A549 (cell line): ENCODE results near the gene EXOSC1. TPM values are rescaled to one million over a fixed set of nuclear protein-coding genes. Genes with fewer than 3 reads are reported as not detected.

Experiments used
- ATAC-seq, 2 experiments: fragments of 200-7000 bp in 1 of 2; fragments of >200 bp in 1 of 2; cut with Nextera tagmentation in 1 of 2; cut with Tn5 transposase in 1 of 2; 3 replicates each; pipeline versions ENCODE4 v1.8.0 to v1.9.1; 2018 to 2020; ENCODE audit warnings: mild to moderate bottlenecking in 1 of 2, moderate library complexity in 1 of 2
- CTCF ChIA-PET: fragments of 300-600 bp; sonication (Branson Sonifier 250); formaldehyde crosslinking; extraction: SDS; loops from one replicate; lab custom pipeline; 2021; ENCODE audit warnings: antibody characterized with exemption, inconsistent platforms; lab: Yijun Ruan, JAX
- POLR2A ChIA-PET: fragments of 350-600 bp; formaldehyde crosslinking; extraction: SDS; loops from one replicate; lab custom pipeline; 2021; ENCODE audit warnings: antibody characterized with exemption, inconsistent platforms; lab: Yijun Ruan, JAX
- DNase-seq, 2 experiments: peaks; one replicate each; pipeline versions ENCODE4 v3.0.0 to v3.0.0-alpha.2; 2011 to 2016; ENCODE audit warnings: low read depth in 1 of 2, low spot score in 1 of 2
- FAIRE-seq: peaks from 2 replicates; lab custom pipeline; 2011; peaks lifted over from hg19 to GRCh38; lab: Jason Lieb, UNC
- H3K27ac ChIP-seq, 2 experiments: fragments of >200 bp; sonication (Bioruptor Twin); formaldehyde crosslinking; 3 replicates each; pipeline ENCODE4 v1.5.1; 2016 to 2017
- H3K4me1 ChIP-seq: fragments of >200 bp; sonication (Bioruptor Twin); formaldehyde crosslinking; 3 replicates; pipeline ENCODE4 v1.6.1; 2016
- H3K4me2 ChIP-seq: fragments of >200 bp; sonication (Bioruptor Twin); formaldehyde crosslinking; 3 replicates; pipeline ENCODE4 v1.6.1; 2016
- H3K4me3 ChIP-seq: fragments of >200 bp; sonication (Bioruptor Twin); formaldehyde crosslinking; 3 replicates; pipeline ENCODE4 v1.5.1; 2016
- H3K9me3 ChIP-seq: fragments of >200 bp; sonication (Bioruptor Twin); formaldehyde crosslinking; 3 replicates; pipeline ENCODE4 v1.6.1; 2016
- CBX2 ChIP-seq: fragments of 200-600 bp; sonication (generic); IDR thresholded peaks from 2 replicates; pipeline ENCODE4 v1.6.1; 2016; ENCODE audit warnings: low read depth, mild to moderate bottlenecking, borderline replicate concordance
- CHD2 ChIP-seq: fragments of 150-350 bp; IDR thresholded peaks from 2 replicates; pipeline ENCODE4 v1.6.1; 2014; ENCODE audit warnings: low read length; ENCODE audit not compliant: partially characterized antibody
- EHF ChIP-seq: fragments of 250-450 bp; sonication (Bioruptor Pico); IDR thresholded peaks from 2 replicates; pipeline ENCODE4 v1.5.0; 2020; ENCODE audit warnings: mild to moderate bottlenecking
- FOSB ChIP-seq: fragments of 250-450 bp; sonication (Bioruptor Pico); IDR thresholded peaks from 2 replicates; pipeline ENCODE4 v1.5.0; 2020; ENCODE audit warnings: mild to moderate bottlenecking, moderate library complexity
- FOSL2 ChIP-seq, 2 experiments: fragments of 450-650 bp in 1 of 2; fragments of >200 bp in 1 of 2; sonication (Bioruptor Twin) in 1 of 2; formaldehyde crosslinking; IDR thresholded peaks; 2 replicates each; pipeline versions ENCODE4 v1.5.0 to v1.6.1; 2016 to 2020; ENCODE audit warnings: mild to moderate bottlenecking in 1 of 2, moderate library complexity in 1 of 2
- GATA3 ChIP-seq: IDR thresholded peaks from 2 replicates; pipeline ENCODE4 v1.6.1; 2012; ENCODE audit warnings: borderline replicate concordance
- HDAC2 ChIP-seq: fragments of 200-600 bp; sonication (generic); IDR thresholded peaks from 2 replicates; pipeline ENCODE4 v1.6.1; 2016
- HOXB13 ChIP-seq: fragments of 250-450 bp; sonication (Bioruptor Pico); IDR thresholded peaks from 2 replicates; pipeline ENCODE4 v1.5.0; 2020; ENCODE audit warnings: low read depth, mild to moderate bottlenecking, moderate library complexity
- JUN ChIP-seq, 2 experiments: fragments of >200 bp; sonication (Bioruptor Twin); formaldehyde crosslinking; IDR thresholded peaks; 2 replicates in 1 of 2; 3 replicates in 1 of 2; pipeline ENCODE4 v1.6.1; 2016 to 2017
- JUNB ChIP-seq: fragments of >200 bp; sonication (Bioruptor Twin); formaldehyde crosslinking; IDR thresholded peaks from 2 replicates; pipeline ENCODE4 v1.6.1; 2016
- MAFK ChIP-seq: fragments of 450-650 bp; IDR thresholded peaks from 2 replicates; pipeline ENCODE4 v1.6.1; 2014; ENCODE audit not compliant: partially characterized antibody
- MAZ ChIP-seq: fragments of 150-350 bp; IDR thresholded peaks from 2 replicates; pipeline ENCODE4 v1.6.1; 2014; ENCODE audit warnings: antibody characterized with exemption, low read depth, low read length, borderline replicate concordance
- NFE2L2 ChIP-seq: fragments of 150-350 bp; conservative IDR thresholded peaks from 2 replicates; pipeline ENCODE4 v1.6.1; 2014; ENCODE audit warnings: low read length
- NPAS2 ChIP-seq: fragments of 250-450 bp; sonication (Bioruptor Pico); IDR thresholded peaks from 2 replicates; pipeline ENCODE4 v1.8.0; 2022; ENCODE audit warnings: mild to moderate bottlenecking, moderate library complexity, borderline replicate concordance
- PHF8 ChIP-seq: fragments of 200-600 bp; sonication (generic); IDR thresholded peaks from 2 replicates; pipeline ENCODE4 v1.6.1; 2016; ENCODE audit warnings: low read depth, mild to moderate bottlenecking, antibody characterized with exemption, moderate library complexity, borderline replicate concordance
- POLR2A ChIP-seq: IDR thresholded peaks from 2 replicates; pipeline ENCODE4 v1.6.1; 2012; ENCODE audit warnings: mild to moderate bottlenecking, low read length
- POLR2AphosphoS2 ChIP-seq: conservative IDR thresholded peaks from 2 replicates; pipeline ENCODE4 v1.6.1; 2012; ENCODE audit warnings: low read length, improper control_type of control experiment, inconsistent platforms
- RAD21 ChIP-seq, 2 experiments: fragments of >200 bp in 1 of 2; sonication (Bioruptor Twin) in 1 of 2; formaldehyde crosslinking in 1 of 2; IDR thresholded peaks in 1 of 2; conservative IDR thresholded peaks in 1 of 2; 2 replicates in 1 of 2; 3 replicates in 1 of 2; pipeline ENCODE4 v1.6.1; 2012 to 2018; ENCODE audit warnings: inconsistent platforms in 1 of 2
- RARB ChIP-seq: fragments of 250-450 bp; sonication (Bioruptor Pico); IDR thresholded peaks from 2 replicates; pipeline ENCODE4 v1.8.0; 2021; ENCODE audit warnings: mild to moderate bottlenecking, moderate library complexity
- WGBS: methylation state at CpG from one replicate; pipeline ENCODE4 v1.1.6; 2017; ENCODE audit errors: missing lambda C conversion rate; 5-methylcytosine and 5-hydroxymethylcytosine counted together
- polyA plus RNA-seq, 4 experiments: library from polyadenylated mRNA; depleted of rRNA in 3 of 4; stranded (reverse); fragments of >200 nt; fragmentation: RNase III in 1 of 4; extraction: RNeasy Plus Mini Kit Qiagen cat#74134 plus additional on column Dnase treatment in 1 of 4; gene quantifications; 2 replicates in 3 of 4; 3 replicates in 1 of 4; pipeline ENCODE4 v1.2.3, GENCODE V29; 2011 to 2017
- TF ChIP-seq, protein P1 (sequence below): IDR thresholded peaks from 2 replicates; pipeline ENCODE4 v1.6.1; 2012
- TF ChIP-seq, protein P2 (sequence below): fragments of >200 bp; sonication (Bioruptor Twin); formaldehyde crosslinking; IDR thresholded peaks from 2 replicates; pipeline ENCODE4 v1.6.1; 2016
- TF ChIP-seq, protein P3 (sequence below): fragments of 200-600 bp; sonication (generic); IDR thresholded peaks from 2 replicates; pipeline ENCODE4 v1.6.1; 2016; ENCODE audit warnings: antibody characterized with exemption, mild to moderate bottlenecking, moderate library complexity
- TF ChIP-seq, protein P4 (sequence below): fragments of >200 bp; sonication (Bioruptor Twin); formaldehyde crosslinking; IDR thresholded peaks from 3 replicates; pipeline ENCODE4 v1.6.1; 2016

The EXOSC1 gene
- polyA plus RNA-seq, 2 of the 4 experiments (the other 2 are of a cell fraction), result 54.8 to 64.0 TPM

DNA sequence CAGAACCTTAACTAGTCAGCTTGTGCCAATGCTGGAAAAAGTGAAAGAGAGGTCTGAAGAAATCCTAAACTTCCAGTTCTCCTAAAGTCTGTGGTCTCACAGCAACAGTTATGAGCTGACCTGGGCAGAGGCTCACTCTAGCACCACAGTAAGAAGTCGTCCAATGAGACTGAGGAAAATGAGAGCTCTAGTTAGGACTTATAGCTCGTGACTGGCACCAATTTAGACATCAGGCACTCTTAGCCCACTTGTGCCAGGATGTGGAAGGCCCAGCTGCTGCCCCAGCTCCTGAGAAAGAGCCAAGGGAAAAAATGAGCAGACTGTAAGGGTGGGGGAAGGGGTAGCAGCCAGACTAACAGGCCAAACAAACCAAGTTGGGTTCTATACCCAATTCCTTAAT, 44.8 kb upstream of the EXOSC1 start:
- H3K27ac ChIP-seq, result no peak overlapping the region
- CTCF ChIA-PET, result interaction anchor here (0.9 to 2.2 kb wide), 5 partner anchors 9 to 84 kb away, joined by 3 to 8 read pairs (median 6); partner anchors contain the start of gene UBTD1
- no peak overlapping the region for H3K4me2 ChIP-seq
- no peaks in the 10 kb centered on the region for H3K9me3 ChIP-seq
- POLR2A ChIA-PET, result no interaction called here
- WGBS, result 89% methylated on average over 2 of the region's 2 CpGs
- ATAC-seq (no peak), FAIRE-seq (no peak), DNase-seq (no peak)
- no peak overlapping the region for H3K4me3 ChIP-seq
- TF ChIP-seq HDAC2 (no peak), NPAS2 (no peak), POLR2A (no peak), EHF (no peak)
- no peaks in the 10 kb centered on the region; the same call in 2 of the 3 replicates for H3K4me1 ChIP-seq

DNA sequence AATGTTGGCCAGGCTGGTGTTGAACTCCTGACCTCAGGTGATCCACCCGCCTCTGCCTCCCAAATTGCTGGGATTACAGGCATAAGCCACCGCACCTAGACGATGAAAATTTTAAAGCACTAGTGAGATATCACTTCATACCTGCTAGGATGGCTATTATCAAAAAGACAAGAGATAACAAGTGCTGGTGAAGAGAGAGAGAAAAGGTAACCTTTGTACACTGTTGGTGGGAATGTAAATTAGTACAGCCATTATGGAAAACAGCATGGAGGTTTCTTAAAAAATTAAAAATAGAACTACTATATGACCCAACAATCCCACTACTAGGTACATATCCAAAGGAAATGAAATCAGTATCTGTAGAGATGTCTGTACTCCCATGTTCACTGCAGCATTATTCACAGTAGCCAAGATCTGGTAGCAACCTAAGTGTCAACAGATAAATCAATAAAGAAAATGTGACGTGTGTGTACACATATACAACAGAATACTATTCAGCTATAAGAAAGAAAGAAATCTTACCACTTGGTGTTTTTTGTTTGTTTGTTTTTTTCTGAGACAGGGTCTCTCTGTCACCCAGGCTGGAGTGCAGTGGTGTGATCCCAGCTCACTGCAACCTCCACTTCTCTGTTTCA, 40.0 kb upstream of the EXOSC1 start:
- FAIRE-seq (no peak), ATAC-seq (no peak), DNase-seq (no peak)
- ChIA-PET CTCF (interaction anchor here (1.3 kb wide), 1 partner anchor 22 kb away, joined by 3 read pairs; no protein-coding TSS in a partner anchor), POLR2A (no interaction called here)
- WGBS, result 95% methylated on average over 4 of the region's 4 CpGs
- Histone ChIP-seq H3K9me3 (no peaks in the 10 kb centered on the region), H3K4me3 (no peak overlapping the region), H3K27ac (no peak overlapping the region), H3K4me1 (peaks cover 8% of the 10 kb centered on the region; the same call in 2 of the 3 replicates), H3K4me2 (no peak overlapping the region)
- no peak for TF ChIP-seq MAZ
- TF ChIP-seq FOSL2 (IDR thresholded peaks at IDR 0.05), result no peak
- TF ChIP-seq FOSL2 (CRISPR knock-in tag; IDR thresholded peaks at IDR 0.05), result no peak
- TF ChIP-seq HOXB13, result no peak
- no peak for TF ChIP-seq CHD2
- no peak for TF ChIP-seq CBX2
- TF ChIP-seq, protein P1, sequence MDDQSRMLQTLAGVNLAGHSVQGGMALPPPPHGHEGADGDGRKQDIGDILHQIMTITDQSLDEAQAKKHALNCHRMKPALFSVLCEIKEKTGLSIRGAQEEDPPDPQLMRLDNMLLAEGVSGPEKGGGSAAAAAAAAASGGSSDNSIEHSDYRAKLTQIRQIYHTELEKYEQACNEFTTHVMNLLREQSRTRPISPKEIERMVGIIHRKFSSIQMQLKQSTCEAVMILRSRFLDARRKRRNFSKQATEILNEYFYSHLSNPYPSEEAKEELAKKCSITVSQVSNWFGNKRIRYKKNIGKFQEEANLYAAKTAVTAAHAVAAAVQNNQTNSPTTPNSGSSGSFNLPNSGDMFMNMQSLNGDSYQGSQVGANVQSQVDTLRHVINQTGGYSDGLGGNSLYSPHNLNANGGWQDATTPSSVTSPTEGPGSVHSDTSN, result no peak
- TF ChIP-seq RAD21 (conservative IDR thresholded peaks at IDR 0.05 in 1 of 2, IDR thresholded peaks at IDR 0.05 in 1 of 2), result no peak
- no peak for TF ChIP-seq GATA3
- TF ChIP-seq, protein P2, sequence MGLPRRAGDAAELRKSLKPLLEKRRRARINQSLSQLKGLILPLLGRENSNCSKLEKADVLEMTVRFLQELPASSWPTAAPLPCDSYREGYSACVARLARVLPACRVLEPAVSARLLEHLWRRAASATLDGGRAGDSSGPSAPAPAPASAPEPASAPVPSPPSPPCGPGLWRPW, result no peak
- TF ChIP-seq JUN (IDR thresholded peaks at IDR 0.05), result no peak
- no peak for TF ChIP-seq PHF8
- TF ChIP-seq POLR2AphosphoS2, result no peak
- TF ChIP-seq, protein P3, sequence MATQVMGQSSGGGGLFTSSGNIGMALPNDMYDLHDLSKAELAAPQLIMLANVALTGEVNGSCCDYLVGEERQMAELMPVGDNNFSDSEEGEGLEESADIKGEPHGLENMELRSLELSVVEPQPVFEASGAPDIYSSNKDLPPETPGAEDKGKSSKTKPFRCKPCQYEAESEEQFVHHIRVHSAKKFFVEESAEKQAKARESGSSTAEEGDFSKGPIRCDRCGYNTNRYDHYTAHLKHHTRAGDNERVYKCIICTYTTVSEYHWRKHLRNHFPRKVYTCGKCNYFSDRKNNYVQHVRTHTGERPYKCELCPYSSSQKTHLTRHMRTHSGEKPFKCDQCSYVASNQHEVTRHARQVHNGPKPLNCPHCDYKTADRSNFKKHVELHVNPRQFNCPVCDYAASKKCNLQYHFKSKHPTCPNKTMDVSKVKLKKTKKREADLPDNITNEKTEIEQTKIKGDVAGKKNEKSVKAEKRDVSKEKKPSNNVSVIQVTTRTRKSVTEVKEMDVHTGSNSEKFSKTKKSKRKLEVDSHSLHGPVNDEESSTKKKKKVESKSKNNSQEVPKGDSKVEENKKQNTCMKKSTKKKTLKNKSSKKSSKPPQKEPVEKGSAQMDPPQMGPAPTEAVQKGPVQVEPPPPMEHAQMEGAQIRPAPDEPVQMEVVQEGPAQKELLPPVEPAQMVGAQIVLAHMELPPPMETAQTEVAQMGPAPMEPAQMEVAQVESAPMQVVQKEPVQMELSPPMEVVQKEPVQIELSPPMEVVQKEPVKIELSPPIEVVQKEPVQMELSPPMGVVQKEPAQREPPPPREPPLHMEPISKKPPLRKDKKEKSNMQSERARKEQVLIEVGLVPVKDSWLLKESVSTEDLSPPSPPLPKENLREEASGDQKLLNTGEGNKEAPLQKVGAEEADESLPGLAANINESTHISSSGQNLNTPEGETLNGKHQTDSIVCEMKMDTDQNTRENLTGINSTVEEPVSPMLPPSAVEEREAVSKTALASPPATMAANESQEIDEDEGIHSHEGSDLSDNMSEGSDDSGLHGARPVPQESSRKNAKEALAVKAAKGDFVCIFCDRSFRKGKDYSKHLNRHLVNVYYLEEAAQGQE, result no peak
- TF ChIP-seq MAFK, result no peak
- TF ChIP-seq JUNB, result no peak

DNA sequence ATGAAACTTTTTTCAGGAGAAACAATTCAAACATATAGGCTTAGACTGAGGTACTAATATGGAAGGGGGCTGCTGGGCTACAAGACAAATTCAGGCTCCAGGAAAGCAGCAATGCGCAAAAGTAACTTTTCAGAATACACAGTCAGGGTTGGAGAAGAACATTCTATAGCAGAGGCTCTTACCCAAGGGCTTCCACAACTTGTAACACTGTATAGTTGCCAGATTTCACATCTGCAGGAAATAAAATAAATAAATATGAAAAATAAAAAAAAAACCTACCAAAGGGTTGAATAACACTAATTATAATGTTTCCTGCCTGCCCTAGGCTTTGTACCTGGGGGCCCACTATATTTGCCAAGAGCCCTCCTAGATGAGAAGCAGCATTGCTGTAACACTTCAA, 38.1 kb upstream of the EXOSC1 start:
- ChIA-PET CTCF (interaction anchor here (0.6 to 2.9 kb wide), 3 partner anchors 10 to 172 kb away, joined by 3 to 7 read pairs (median 4); no protein-coding TSS in a partner anchor), POLR2A (no interaction called here)
- Histone ChIP-seq H3K4me2 (no peak overlapping the region), H3K27ac (no peak overlapping the region), H3K4me3 (no peak overlapping the region), H3K9me3 (no peaks in the 10 kb centered on the region), H3K4me1 (peaks cover 12% of the 10 kb centered on the region; the same call in 2 of the 3 replicates)
- FAIRE-seq (no peak), DNase-seq (no peak), ATAC-seq (no peak)
- 97% methylated on average over 1 of the region's 1 CpG for WGBS
- TF ChIP-seq, protein P4, sequence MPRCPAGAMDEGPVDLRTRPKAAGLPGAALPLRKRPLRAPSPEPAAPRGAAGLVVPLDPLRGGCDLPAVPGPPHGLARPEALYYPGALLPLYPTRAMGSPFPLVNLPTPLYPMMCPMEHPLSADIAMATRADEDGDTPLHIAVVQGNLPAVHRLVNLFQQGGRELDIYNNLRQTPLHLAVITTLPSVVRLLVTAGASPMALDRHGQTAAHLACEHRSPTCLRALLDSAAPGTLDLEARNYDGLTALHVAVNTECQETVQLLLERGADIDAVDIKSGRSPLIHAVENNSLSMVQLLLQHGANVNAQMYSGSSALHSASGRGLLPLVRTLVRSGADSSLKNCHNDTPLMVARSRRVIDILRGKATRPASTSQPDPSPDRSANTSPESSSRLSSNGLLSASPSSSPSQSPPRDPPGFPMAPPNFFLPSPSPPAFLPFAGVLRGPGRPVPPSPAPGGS, result no peak
- TF ChIP-seq FOSB, result no peak
- TF ChIP-seq, protein P3, result no peak
- TF ChIP-seq RARB (CRISPR knock-in tag), result no peak
- no peak for TF ChIP-seq HOXB13
- TF ChIP-seq GATA3, result no peak
- TF ChIP-seq NFE2L2, result no peak
